Measurements from ENCODE around the gene BAZ2B.

- TF ChIP-seq CTCF (conservative IDR thresholded peaks at IDR 0.05; ENCODE audit: low read depth, low read length) (no peak), EZH2 (IDR thresholded peaks at IDR 0.05; ENCODE audit: borderline replicate concordance, low read depth, low read length, poor library complexity, severe bottlenecking) (no peak)
These were observed 752 bp upstream of the BAZ2B start for GRCh38 chr2:159617100-159617499.
